ENCODE data around the gene ANKS6. TPM values are rescaled to one million over a fixed set of nuclear protein-coding genes. Genes with fewer than 3 reads are reported as not detected.

ANKS6 gene
- total and polyA plus RNA-seq, 2 of the 4 experiments (the other 2 are of a cell fraction), result 9.0 to 23.6 TPM

GRCh38 chr9:98700801-98701200, 95.6 kb downstream of the ANKS6 start:
- TF ChIP-seq RCOR1 (IDR thresholded peaks at IDR 0.05; ENCODE audit: insufficient replicate concordance, low read length) (no peak), FOS (IDR thresholded peaks at IDR 0.05; ENCODE audit: low read depth, low read length) (no peak), CEBPB (IDR thresholded peaks at IDR 0.05; ENCODE audit: low read depth, low read length) (no peak), MAZ (IDR thresholded peaks at IDR 0.05; ENCODE audit: borderline replicate concordance, low read depth, low read length) (no peak), BHLHE40 (IDR thresholded peaks at IDR 0.05; ENCODE audit: low read depth, low read length) (no peak), RFX5 (IDR thresholded peaks at IDR 0.05; ENCODE audit: low read depth, low read length) (no peak), RAD21 (IDR thresholded peaks at IDR 0.05; ENCODE audit: low read length) (no peak), MXI1 (IDR thresholded peaks at IDR 0.05; ENCODE audit: borderline replicate concordance, low read depth, low read length) (no peak), CHD1 (IDR thresholded peaks at IDR 0.05; ENCODE audit: low read depth, low read length) (no peak), ELK1 (IDR thresholded peaks at IDR 0.05; ENCODE audit: borderline replicate concordance, low read depth, low read length) (no peak), POLR2A (IDR thresholded peaks at IDR 0.05; ENCODE audit: low read depth, low read length) (no peak), MAFK (IDR thresholded peaks at IDR 0.05; ENCODE audit: low read depth, low read length) (no peak), NFE2L2 (IDR thresholded peaks at IDR 0.05; ENCODE audit: low read depth, low read length) (no peak)
- TF ChIP-seq, protein P1, sequence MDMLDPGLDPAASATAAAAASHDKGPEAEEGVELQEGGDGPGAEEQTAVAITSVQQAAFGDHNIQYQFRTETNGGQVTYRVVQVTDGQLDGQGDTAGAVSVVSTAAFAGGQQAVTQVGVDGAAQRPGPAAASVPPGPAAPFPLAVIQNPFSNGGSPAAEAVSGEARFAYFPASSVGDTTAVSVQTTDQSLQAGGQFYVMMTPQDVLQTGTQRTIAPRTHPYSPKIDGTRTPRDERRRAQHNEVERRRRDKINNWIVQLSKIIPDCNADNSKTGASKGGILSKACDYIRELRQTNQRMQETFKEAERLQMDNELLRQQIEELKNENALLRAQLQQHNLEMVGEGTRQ (IDR thresholded peaks at IDR 0.05; ENCODE audit: low read depth, low read length), result no peak
- CTCF ChIA-PET, result no interaction called here
- no peak overlapping the region for H2BK120ac ChIP-seq (ENCODE audit: low read depth, low read length)
- peaks cover 2% of the 10 kb centered on the region for H3K27me3 ChIP-seq (ENCODE audit: control insufficient read depth, insufficient read depth, low read length)
- DNase-seq, result no peak
- H4K20me1 ChIP-seq (ENCODE audit: insufficient read depth, low read length), result peaks cover 11% of the 10 kb centered on the region
- H2AK9ac ChIP-seq (replicated peaks; ENCODE audit: low read depth, low read length, poor library complexity), result no peak overlapping the region
- no peak overlapping the region for H3K14ac ChIP-seq (replicated peaks; ENCODE audit: low read depth, low read length)
- no peak overlapping the region for H3K23ac ChIP-seq (ENCODE audit: low read depth, low read length)
- peaks cover 23 to 49% of the 10 kb centered on the region in 2 experiments for H3K79me1 ChIP-seq (ENCODE audit: low read depth in 1 of 2, low read length in 2 of 2)
- H2BK20ac ChIP-seq (ENCODE audit: low read depth, low read length), result no peak overlapping the region
- H3K18ac ChIP-seq (ENCODE audit: low read depth, low read length), result no peak overlapping the region
- POLR2A ChIA-PET (ENCODE audit: unreplicated experiment), result no interaction called here
- no peak overlapping the region for H3K9ac ChIP-seq (ENCODE audit: low read depth, low read length)
- H2AK5ac ChIP-seq (ENCODE audit: low read depth, low read length), result no peak overlapping the region
- dilution Hi-C loops (cut with HindIII; ENCODE audit: low sequenced_read_pairs, unreplicated experiment), result no loop called here
- no peak overlapping the region for H3K4ac ChIP-seq (ENCODE audit: low read depth, low read length)
- no peak overlapping the region for H4K5ac ChIP-seq (ENCODE audit: low read depth, low read length)
- no CpG with 5 or more reads among the region's 4 CpGs for WGBS, 2 experiments (ENCODE audit: extremely low coverage in 2 of 2, insufficient read length in 1 of 2)
- no peak overlapping the region for H3K4me3 ChIP-seq (ENCODE audit: insufficient read depth, low read depth, low read length)
- no peak overlapping the region for H4K91ac ChIP-seq (ENCODE audit: insufficient read depth, low read depth, low read length)
- in situ Hi-C loops (cut with MboI; ENCODE audit: low sequenced_read_pairs), result no loop called here
- H3K36me3 ChIP-seq (ENCODE audit: control insufficient read depth, insufficient read depth, low read length), result no peaks in the 10 kb centered on the region
- no peak for ATAC-seq (ENCODE audit: low read depth)
- no peak overlapping the region for H2BK5ac ChIP-seq (ENCODE audit: low read depth, low read length, poor library complexity, severe bottlenecking)
- H3K27ac ChIP-seq (ENCODE audit: insufficient read depth, low read length), result no peak overlapping the region
- peaks cover 4% of the 10 kb centered on the region; the same call in 1 of the 2 replicates for H3K9me1 ChIP-seq (ENCODE audit: insufficient read depth, low read length)
- no peak overlapping the region for H3K4me2 ChIP-seq (ENCODE audit: low read depth, low read length)
- intact Hi-C loops (cut with micrococcal nuclease), result loop anchor here (10.0 kb wide), 2 partner anchors 96 to 126 kb away; no protein-coding TSS in a partner anchor
- H3K9me3 ChIP-seq (ENCODE audit: control insufficient read depth, insufficient read depth, low read length), result peaks cover 4% of the 10 kb centered on the region; the same call in 1 of the 2 replicates
- H2AFZ ChIP-seq (replicated peaks; ENCODE audit: low read length, poor library complexity), result no peak overlapping the region
- H3K4me1 ChIP-seq (ENCODE audit: control insufficient read depth, insufficient read depth, low read length), result no peaks in the 10 kb centered on the region
- no peak overlapping the region for H2BK15ac ChIP-seq (ENCODE audit: low read depth, low read length)
- H4K8ac ChIP-seq (ENCODE audit: low read depth in 2 of 2, low read length in 2 of 2), result no peak overlapping the region
- H3K56ac ChIP-seq (ENCODE audit: extremely low read depth, insufficient read depth, low read length), result no peak overlapping the region
- BruUV-seq (replicated peaks), result no TSS peak

Measured in IMR-90 (cell line).